SK-N-MC (cell line): Measurements from ENCODE around the gene FBXL5.

Source experiments
- EZH2 ChIP-seq: fragments of 200-600 bp; sonication (generic); IDR thresholded peaks from one replicate; pipeline ENCODE4 v1.6.1; 2017; ENCODE audit warnings: antibody characterized with exemption
- FOXP2 ChIP-seq: optimal IDR thresholded peaks from 2 replicates; pipeline ENCODE3; 2011; ENCODE audit warnings: mild to moderate bottlenecking, moderate library complexity; ENCODE audit not compliant: insufficient read depth; ENCODE audit errors: extremely low read length, control extremely low read depth
- POLR2AphosphoS5 ChIP-seq: IDR thresholded peaks from 2 replicates; pipeline ENCODE4 v1.6.1; 2012; ENCODE audit warnings: mild to moderate bottlenecking, low read depth, low read length, borderline replicate concordance

DNA sequence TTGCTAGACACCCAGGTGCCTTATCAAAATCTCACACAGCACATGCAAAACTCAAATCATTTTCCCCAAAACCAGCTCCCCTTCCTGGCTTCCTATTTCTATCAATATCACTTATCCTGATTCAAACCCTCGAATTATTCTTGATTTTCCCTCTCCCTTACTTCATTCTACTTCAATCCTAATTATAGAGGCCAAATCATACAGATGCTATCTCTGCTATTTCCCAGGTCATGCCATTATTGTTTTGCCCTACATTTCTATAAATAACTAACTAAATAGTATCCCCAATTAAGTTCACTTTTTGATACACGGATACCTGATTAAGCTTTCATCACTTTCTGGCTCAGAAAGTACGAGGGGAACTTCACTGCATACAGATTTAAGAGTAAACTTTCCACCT lies 62.4 kb downstream of the FBXL5 start:
- TF ChIP-seq POLR2AphosphoS5 (no peak), EZH2 (no peak), FOXP2 (no peak)
